PC-9 (cell line): Measurements from ENCODE around the gene ABHD16A. TPM values are rescaled to one million over a fixed set of nuclear protein-coding genes. Genes with fewer than 3 reads are reported as not detected.

Source experiments
- BruUV-seq: library from RNA; stranded (reverse); fragments of 400-500 nt; replicated peaks from 2 replicates; lab custom pipeline; 2021; lab: Mats Ljungman, UMichigan
- CTCF ChIA-PET: fragments of 300-600 bp; sonication (Branson Sonifier 250); formaldehyde crosslinking; loops from one replicate; lab custom pipeline; 2022; ENCODE audit warnings: antibody characterized with exemption; lab: Charles Lee
- POLR2A ChIA-PET: fragments of 300-600 bp; sonication (Branson Sonifier 250); formaldehyde crosslinking; loops from one replicate; lab custom pipeline; 2022; ENCODE audit warnings: antibody characterized with exemption; ENCODE audit not compliant: unreplicated experiment; lab: Charles Lee
- DNase-seq, 2 experiments: peaks; one replicate each; pipeline versions ENCODE4 v3.0.0 to v3.0.0-alpha.2; 2015 to 2022; ENCODE audit warnings: mixed read lengths in 1 of 2
- H2AFZ ChIP-seq: fragments of 200-600 bp; sonication (generic); 2 replicates; pipeline ENCODE4 v1.8.1; 2017; ENCODE audit warnings: antibody characterized with exemption
- H3F3A ChIP-seq: fragments of 200-600 bp; sonication (generic); 2 replicates; pipeline ENCODE4 v1.8.1; 2017; ENCODE audit warnings: antibody characterized with exemption, mild to moderate bottlenecking, low read depth; ENCODE audit not compliant: insufficient read depth
- H3K27ac ChIP-seq: fragments of 200-600 bp; sonication (generic); 2 replicates; pipeline ENCODE4 v1.6.1; 2016; ENCODE audit warnings: mixed run types
- H3K27me3 ChIP-seq: fragments of 200-600 bp; sonication (generic); 2 replicates; pipeline ENCODE4 v1.6.1; 2016; ENCODE audit warnings: low read depth, mixed run types; ENCODE audit not compliant: insufficient read depth
- H3K36me3 ChIP-seq: fragments of 200-600 bp; sonication (generic); 2 replicates; pipeline ENCODE4 v1.6.1; 2016; ENCODE audit warnings: low read depth, mixed run types
- H3K4me1 ChIP-seq: fragments of 200-600 bp; sonication (generic); replicated peaks from 2 replicates; pipeline ENCODE4 v1.6.1; 2016; ENCODE audit warnings: mixed run types; ENCODE audit not compliant: insufficient read depth
- H3K4me2 ChIP-seq: fragments of 200-600 bp; sonication (generic); 2 replicates; pipeline ENCODE4 v1.6.1; 2017; ENCODE audit warnings: mixed run types
- H3K4me3 ChIP-seq: fragments of 200-600 bp; sonication (generic); 2 replicates; pipeline ENCODE4 v1.6.1; 2016; ENCODE audit warnings: mixed run types
- H3K79me2 ChIP-seq: fragments of 200-600 bp; sonication (generic); 2 replicates; pipeline ENCODE4 v1.6.1; 2017; ENCODE audit warnings: low read depth, mixed run types
- H3K9me2 ChIP-seq: fragments of 200-600 bp; sonication (generic); 2 replicates; pipeline ENCODE4 v1.8.1; 2017; ENCODE audit warnings: mild to moderate bottlenecking; ENCODE audit not compliant: insufficient read depth
- H3K9me3 ChIP-seq: fragments of 200-600 bp; sonication (generic); 2 replicates; pipeline ENCODE4 v1.8.1; 2016; ENCODE audit warnings: low read depth; ENCODE audit not compliant: insufficient read depth
- H4K20me1 ChIP-seq: fragments of 200-600 bp; sonication (generic); 2 replicates; pipeline ENCODE4 v1.8.1; 2017; ENCODE audit not compliant: insufficient read depth
- CTCF ChIP-seq: fragments of 200-600 bp; sonication (generic); conservative IDR thresholded peaks from 2 replicates; pipeline ENCODE4 v1.6.1; 2017; ENCODE audit warnings: mixed run types, antibody characterized with exemption, mild to moderate bottlenecking, moderate library complexity
- EZH2 ChIP-seq: fragments of 200-600 bp; sonication (generic); IDR thresholded peaks from 2 replicates; pipeline ENCODE4 v1.8.0; 2017; ENCODE audit warnings: antibody characterized with exemption, low read depth
- intact Hi-C: fragments of 100-400 bp; cut with micrococcal nuclease; formaldehyde crosslinking; loops from one replicate; pipeline ENCODE4 v1.10.0; 2022; ENCODE audit not compliant: unreplicated experiment
- total RNA-seq: library from RNA; stranded (reverse); gene quantifications from 2 replicates; pipeline ENCODE4 v1.2.3, GENCODE V29; 2021

The ABHD16A gene
- total RNA-seq, 1 experiment from 2014 or later: 35.2 TPM

GRCh38 chr6:31687860-31688693 is 15.0 kb downstream of the ABHD16A start:
- ChIA-PET CTCF (interaction anchor here (1.0 kb wide), 1 partner anchor 50 kb away, joined by 3 read pairs; no protein-coding TSS in a partner anchor), POLR2A (no interaction called here)
- no peaks in the 10 kb centered on the region for H3K9me2 ChIP-seq
- H4K20me1 ChIP-seq: no peaks in the 10 kb centered on the region
- intact Hi-C loops: loop anchor here (10.0 kb wide), 1 partner anchor 187 kb away; the partner anchor contains the start of gene SLC44A4
- no peaks in the 10 kb centered on the region for H3K36me3 ChIP-seq
- DNase-seq: no peak
- TF ChIP-seq CTCF (no peak), EZH2 (no peak)
- H3K4me1 ChIP-seq: no peaks in the 10 kb centered on the region; the same call in 1 of the 2 replicates
- BruUV-seq: no TSS peak
- no peaks in the 10 kb centered on the region for H3K27me3 ChIP-seq
- H3K9me3 ChIP-seq: no peaks in the 10 kb centered on the region
- H3K4me3 ChIP-seq: no peak overlapping the region
- no peaks in the 10 kb centered on the region for H3K79me2 ChIP-seq
- no peak overlapping the region for H3K4me2 ChIP-seq
- no peaks in the 10 kb centered on the region; the same call in 1 of the 2 replicates for H3F3A ChIP-seq
- no peak overlapping the region for H3K27ac ChIP-seq
- no peak overlapping the region for H2AFZ ChIP-seq

GRCh38 chr6:31687321-31687720 is 15.8 kb downstream of the ABHD16A start:
- ChIA-PET POLR2A (no interaction called here), CTCF (interaction anchor here (1.0 kb wide), 1 partner anchor 51 kb away, joined by 3 read pairs; no protein-coding TSS in a partner anchor)
- no peak overlapping the region for H3K4me2 ChIP-seq
- no TSS peak for BruUV-seq
- no peak overlapping the region for H2AFZ ChIP-seq
- H3K27me3 ChIP-seq: no peaks in the 10 kb centered on the region
- H3K36me3 ChIP-seq: no peaks in the 10 kb centered on the region
- H3K4me3 ChIP-seq: no peak overlapping the region
- H3K27ac ChIP-seq: no peak overlapping the region
- intact Hi-C loops: loop anchor here (10.0 kb wide), 1 partner anchor 187 kb away; the partner anchor contains the start of gene SLC44A4
- H3F3A ChIP-seq: peaks cover under 1% of the 10 kb centered on the region; the same call in 1 of the 2 replicates
- DNase-seq: no peak
- no peaks in the 10 kb centered on the region for H3K79me2 ChIP-seq
- no peaks in the 10 kb centered on the region; the same call in 1 of the 2 replicates for H3K4me1 ChIP-seq
- H3K9me2 ChIP-seq: no peaks in the 10 kb centered on the region
- no peak for TF ChIP-seq CTCF
- H4K20me1 ChIP-seq: no peaks in the 10 kb centered on the region
- H3K9me3 ChIP-seq: no peaks in the 10 kb centered on the region

- Histone ChIP-seq H3K4me1 (peaks cover 7% of the 10 kb centered on the region), H4K20me1 (no peaks in the 10 kb centered on the region), H2AFZ (no peak overlapping the region), H3K4me2 (no peak overlapping the region), H3K27me3 (no peaks in the 10 kb centered on the region), H3F3A (peaks cover 9% of the 10 kb centered on the region), H3K4me3 (no peak overlapping the region), H3K9me2 (no peaks in the 10 kb centered on the region), H3K9me3 (no peaks in the 10 kb centered on the region), H3K27ac (no peak overlapping the region), H3K36me3 (no peaks in the 10 kb centered on the region), H3K79me2 (no peaks in the 10 kb centered on the region)
- BruUV-seq: no TSS peak
- intact Hi-C loops: loop anchor here (10.0 kb wide), 1 partner anchor 188 kb away; the partner anchor contains the start of gene SLC44A4
- no peak for TF ChIP-seq CTCF
- TF ChIP-seq EZH2: no peak
- no peak for DNase-seq
- ChIA-PET POLR2A (no interaction called here), CTCF (no interaction called here)
These were observed 16.6 kb downstream of the ABHD16A start for GRCh38 chr6:31686483-31686882.
